ENCODE results near the gene SLC28A1.
"Not testable (repeated sequence)": the region's sequence is repeated elsewhere in the genome, so short reads cannot be mapped to it uniquely, and the experiment has no call there.

SLC28A1 gene

GRCh38 chr15:84913360-84913723 is 28.9 kb downstream of the SLC28A1 start:
- DNase-seq = no peak

- DNase-seq = no peak
Observed at GRCh38 chr15:84914351-84914750, 29.9 kb downstream of the SLC28A1 start.

GRCh38 chr15:84914909-84915605 is 30.6 kb downstream of the SLC28A1 start:
- no peak for DNase-seq

- no peak for DNase-seq
Observed at GRCh38 chr15:84915606-84915958, 31.1 kb downstream of the SLC28A1 start.

- no peak for DNase-seq
Observed at GRCh38 chr15:84917452-84917851, 33.0 kb downstream of the SLC28A1 start.

GRCh38 chr15:84919106-84919667 is 34.7 kb downstream of the SLC28A1 start:
- no peak for DNase-seq

GRCh38 chr15:84921121-84921520 is 36.7 kb downstream of the SLC28A1 start:
- DNase-seq = no peak

GRCh38 chr15:84922530-84922929 is 38.1 kb downstream of the SLC28A1 start:
- DNase-seq = no peak

- no peak for DNase-seq
Observed at GRCh38 chr15:84924077-84924731, 39.7 kb downstream of the SLC28A1 start.

- DNase-seq = not testable (repeated sequence)
Observed at GRCh38 chr15:84924821-84925569, 40.5 kb downstream of the SLC28A1 start.

- DNase-seq = no peak
Observed at GRCh38 chr15:84925906-84926305, 41.4 kb downstream of the SLC28A1 start.

GRCh38 chr15:84926491-84927230 is 42.2 kb downstream of the SLC28A1 start:
- no peak for DNase-seq

GRCh38 chr15:84928843-84929168 is 44.3 kb downstream of the SLC28A1 start:
- no peak for DNase-seq

- DNase-seq = no peak
Observed at GRCh38 chr15:84929795-84930603, 45.5 kb downstream of the SLC28A1 start.

GRCh38 chr15:84934942-84935729 is 50.7 kb downstream of the SLC28A1 start:
- no peak for DNase-seq

- DNase-seq = no peak
Observed at GRCh38 chr15:84937144-84937543, 52.7 kb downstream of the SLC28A1 start.

GRCh38 chr15:84938726-84939125 is 54.3 kb downstream of the SLC28A1 start:
- no peak for DNase-seq

- no peak for DNase-seq
Observed at GRCh38 chr15:84940399-84940798, 55.9 kb downstream of the SLC28A1 start.

GRCh38 chr15:84942456-84942855 is 58.0 kb downstream of the SLC28A1 start:
- DNase-seq = no peak

GRCh38 chr15:84944311-84944710 is 59.8 kb downstream of the SLC28A1 start:
- no peak for DNase-seq

- DNase-seq = no peak
Observed at GRCh38 chr15:84944861-84945260, 60.4 kb downstream of the SLC28A1 start.

Measured in KG1 (cell line).